GM23248 (cell line): Measurements from ENCODE around the gene SUMO1. TPM values are rescaled to one million over a fixed set of nuclear protein-coding genes. Genes with fewer than 3 reads are reported as not detected.

ENCODE experiments used
- DNase-seq: peaks from one replicate; pipeline ENCODE4 v3.0.0-alpha.2; 2015
- H2AFZ ChIP-seq: fragments of 200-600 bp; sonication (generic); 2 replicates; pipeline ENCODE4 v1.6.1; 2016; ENCODE audit warnings: antibody characterized with exemption
- H3F3A ChIP-seq: fragments of 200-600 bp; sonication (generic); 2 replicates; pipeline ENCODE4 v1.6.1; 2016; ENCODE audit warnings: mild to moderate bottlenecking, antibody characterized with exemption, mixed run types; ENCODE audit not compliant: insufficient read depth
- H3K27ac ChIP-seq: fragments of 200-600 bp; sonication (generic); 2 replicates; pipeline ENCODE4 v1.5.1; 2016; ENCODE audit warnings: mild to moderate bottlenecking
- H3K27me3 ChIP-seq: fragments of 200-600 bp; sonication (generic); replicated peaks from 2 replicates; pipeline ENCODE4 v1.6.1; 2016; ENCODE audit warnings: mild to moderate bottlenecking; ENCODE audit not compliant: insufficient read depth
- H3K36me3 ChIP-seq: fragments of 200-600 bp; sonication (generic); 2 replicates; pipeline ENCODE4 v1.6.1; 2016; ENCODE audit warnings: low read depth, mild to moderate bottlenecking
- H3K4me1 ChIP-seq: fragments of 200-600 bp; sonication (generic); 2 replicates; pipeline ENCODE4 v1.6.1; 2016; ENCODE audit warnings: mild to moderate bottlenecking; ENCODE audit not compliant: insufficient read depth
- H3K4me2 ChIP-seq: fragments of 200-600 bp; sonication (generic); one replicate; pipeline ENCODE4 v1.6.1; 2016; ENCODE audit warnings: mild to moderate bottlenecking; ENCODE audit not compliant: unreplicated experiment
- H3K4me3 ChIP-seq: fragments of 200-600 bp; sonication (generic); 2 replicates; pipeline ENCODE4 v1.5.1; 2016; ENCODE audit warnings: mild to moderate bottlenecking
- H3K79me2 ChIP-seq: fragments of 200-600 bp; sonication (generic); 2 replicates; pipeline ENCODE4 v1.6.1; 2016; ENCODE audit warnings: mild to moderate bottlenecking; ENCODE audit not compliant: insufficient read depth
- H3K9ac ChIP-seq: fragments of 200-600 bp; sonication (generic); 2 replicates; pipeline ENCODE4 v1.6.1; 2016; ENCODE audit warnings: mild to moderate bottlenecking
- H3K9me2 ChIP-seq: fragments of 200-600 bp; sonication (generic); 2 replicates; pipeline ENCODE4 v1.6.1; 2016; ENCODE audit warnings: mixed run types, mild to moderate bottlenecking, moderate library complexity; ENCODE audit not compliant: insufficient read depth
- H3K9me3 ChIP-seq: fragments of 200-600 bp; sonication (generic); one replicate; pipeline ENCODE4 v1.6.1; 2017; ENCODE audit warnings: low read depth
- H4K20me1 ChIP-seq: fragments of 200-600 bp; sonication (generic); 2 replicates; pipeline ENCODE4 v1.6.0; 2016; ENCODE audit not compliant: insufficient read depth
- EZH2 ChIP-seq: fragments of 200-600 bp; sonication (generic); IDR thresholded peaks from 2 replicates; pipeline ENCODE4 v1.6.1; 2018; ENCODE audit warnings: antibody characterized with exemption, mild to moderate bottlenecking; ENCODE audit not compliant: insufficient read depth, poor library complexity, severe bottlenecking
- EZH2phosphoT487 ChIP-seq: fragments of 200-600 bp; sonication (generic); IDR thresholded peaks from 2 replicates; pipeline ENCODE4 v1.6.1; 2018; ENCODE audit warnings: antibody characterized with exemption, moderate library complexity, mild to moderate bottlenecking, low read depth; ENCODE audit not compliant: insufficient read depth
- WGBS, 2 experiments: methylation state at CpG; one replicate each; pipeline ENCODE4 v1.1.6; 2015 to 2017; ENCODE audit warnings: low lambda C conversion rate in 2 of 2, low coverage in 1 of 2; ENCODE audit errors: missing lambda C conversion rate in 2 of 2; 5-methylcytosine and 5-hydroxymethylcytosine counted together
- in situ Hi-C: fragments of 300-500 bp; cut with MboI; formaldehyde crosslinking; loops from 2 replicates; pipeline ENCODE4 v1.15.0; 2020
- polyA plus RNA-seq: library from polyadenylated mRNA; unstranded; fragments of >200 nt; fragmentation: Nextera tagmentation; extraction: Ambion mirVana; gene quantifications from 2 replicates; pipeline ENCODE4 v1.2.1, GENCODE V29; 2016
- total RNA-seq: library from RNA; depleted of rRNA; stranded (reverse); fragments of >200 nt; shearing (Covaris generic); gene quantifications from 2 replicates; pipeline ENCODE4 v1.2.3, GENCODE V29; 2014

SUMO1 gene
- total and polyA plus RNA-seq, 2 experiments from 2014 or later: 157 to 242 TPM

GRCh38 chr2:202169131-202169530 is 69.3 kb downstream of the SUMO1 start:
- peak; percentile 23 for DNase-seq
- Histone ChIP-seq H3F3A (no peaks in the 10 kb centered on the region), H3K4me2 (no peak overlapping the region), H4K20me1 (no peaks in the 10 kb centered on the region), H3K36me3 (no peaks in the 10 kb centered on the region), H3K9me3 (no peaks in the 10 kb centered on the region), H3K9ac (no peak overlapping the region), H2AFZ (no peak overlapping the region), H3K79me2 (no peaks in the 10 kb centered on the region), H3K4me3 (no peak overlapping the region), H3K27me3 (no peaks in the 10 kb centered on the region), H3K4me1 (no peaks in the 10 kb centered on the region), H3K27ac (no peak overlapping the region), H3K9me2 (no peaks in the 10 kb centered on the region)
- TF ChIP-seq EZH2 (no peak), EZH2phosphoT487 (no peak)
- in situ Hi-C loops: loop anchor here (5.0 kb wide), 1 partner anchor 132 kb away; no protein-coding TSS in a partner anchor

- 35 to 40% methylated on average over 1 of the region's 1 CpG for WGBS, 2 experiments
These were observed 72.5 kb downstream of the SUMO1 start for GRCh38 chr2:202165945-202166344.

GRCh38 chr2:202165208-202165607 is 73.2 kb downstream of the SUMO1 start:
- Histone ChIP-seq H3K36me3 (no peaks in the 10 kb centered on the region), H2AFZ (no peak overlapping the region), H3K4me1 (no peaks in the 10 kb centered on the region; the same call in 1 of the 2 replicates), H3K79me2 (no peaks in the 10 kb centered on the region), H3K9me3 (no peaks in the 10 kb centered on the region), H4K20me1 (no peaks in the 10 kb centered on the region), H3K9ac (no peak overlapping the region), H3K4me3 (no peak overlapping the region), H3K4me2 (no peak overlapping the region), H3K27me3 (no peaks in the 10 kb centered on the region), H3F3A (0 out of 2 replicates have a peak, but pooled peaks cover 8% of the 10 kb centered on the region), H3K27ac (no peak overlapping the region), H3K9me2 (no peaks in the 10 kb centered on the region)
- in situ Hi-C loops: loop anchor here (5.0 kb wide), 1 partner anchor 128 kb away; no protein-coding TSS in a partner anchor
- WGBS, 2 experiments: 87 to 91% methylated on average over 5 of the region's 5 CpGs
- DNase-seq: no peak
- TF ChIP-seq EZH2: no peak
- TF ChIP-seq EZH2phosphoT487: no peak

More at GRCh38 chr2:202165945-202166344, 72.5 kb downstream of the SUMO1 start:
- Histone ChIP-seq H3K36me3 (no peaks in the 10 kb centered on the region), H2AFZ (no peak overlapping the region), H3K9me2 (no peaks in the 10 kb centered on the region), H3K27ac (no peak overlapping the region), H4K20me1 (no peaks in the 10 kb centered on the region), H3K9me3 (no peaks in the 10 kb centered on the region), H3K4me3 (no peak overlapping the region), H3F3A (0 out of 2 replicates have a peak, but pooled peaks cover 8% of the 10 kb centered on the region), H3K9ac (no peak overlapping the region), H3K4me2 (no peak overlapping the region), H3K27me3 (no peaks in the 10 kb centered on the region), H3K79me2 (no peaks in the 10 kb centered on the region), H3K4me1 (no peaks in the 10 kb centered on the region; the same call in 1 of the 2 replicates)
- in situ Hi-C loops: loop anchor here (5.0 kb wide), 1 partner anchor 129 kb away; no protein-coding TSS in a partner anchor
- TF ChIP-seq EZH2phosphoT487 (no peak), EZH2 (no peak)
- peak; percentile 24 for DNase-seq

- H3K9ac ChIP-seq: no peak overlapping the region
- 0 out of 2 replicates have a peak, but pooled peaks cover 8% of the 10 kb centered on the region for H3F3A ChIP-seq
- no peak overlapping the region for H2AFZ ChIP-seq
- DNase-seq: no peak
- WGBS, 2 experiments: 67 to 70% methylated on average over 3 of the region's 3 CpGs
- H3K27me3 ChIP-seq: no peaks in the 10 kb centered on the region
- in situ Hi-C loops: no loop called here
- H3K4me2 ChIP-seq: no peak overlapping the region
- H3K36me3 ChIP-seq: no peaks in the 10 kb centered on the region
- no peaks in the 10 kb centered on the region for H3K9me3 ChIP-seq
- no peak overlapping the region for H3K4me3 ChIP-seq
- no peaks in the 10 kb centered on the region for H3K9me2 ChIP-seq
- H3K27ac ChIP-seq: no peak overlapping the region
- no peaks in the 10 kb centered on the region for H4K20me1 ChIP-seq
- TF ChIP-seq EZH2: no peak
- no peaks in the 10 kb centered on the region; the same call in 1 of the 2 replicates for H3K4me1 ChIP-seq
- H3K79me2 ChIP-seq: no peaks in the 10 kb centered on the region
These were observed 74.0 kb downstream of the SUMO1 start for GRCh38 chr2:202164411-202164810.
